HG03135 (cell line): ENCODE results near the gene ANKRD1.

Source experiments
- ATAC-seq: cut with Tn5 transposase; IDR thresholded peaks from one replicate; pipeline ENCODE4 v1.9.1; 2021; ENCODE audit warnings: mild to moderate bottlenecking, moderate library complexity; ENCODE audit not compliant: unreplicated experiment

The ANKRD1 gene

DNA sequence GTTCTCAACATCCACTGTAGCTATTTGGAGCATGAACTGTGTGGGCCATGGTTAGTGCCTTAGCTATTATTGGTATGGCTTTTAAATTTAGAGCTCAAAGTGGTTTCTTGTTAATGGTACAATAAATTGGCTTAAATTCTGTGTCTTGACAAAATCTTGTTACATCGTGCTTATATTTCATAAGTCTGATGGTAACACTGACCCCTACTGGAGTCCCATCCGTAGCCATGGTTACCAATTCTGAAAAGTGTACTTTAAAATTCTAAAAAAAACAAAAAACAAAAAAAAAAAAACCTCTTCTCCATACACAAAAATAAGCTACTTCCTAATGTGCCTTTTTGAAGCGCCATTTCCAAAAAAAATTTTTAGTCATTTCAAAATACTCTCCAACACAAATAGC lies 55.5 kb downstream of the ANKRD1 start:
- no peak for ATAC-seq

DNA sequence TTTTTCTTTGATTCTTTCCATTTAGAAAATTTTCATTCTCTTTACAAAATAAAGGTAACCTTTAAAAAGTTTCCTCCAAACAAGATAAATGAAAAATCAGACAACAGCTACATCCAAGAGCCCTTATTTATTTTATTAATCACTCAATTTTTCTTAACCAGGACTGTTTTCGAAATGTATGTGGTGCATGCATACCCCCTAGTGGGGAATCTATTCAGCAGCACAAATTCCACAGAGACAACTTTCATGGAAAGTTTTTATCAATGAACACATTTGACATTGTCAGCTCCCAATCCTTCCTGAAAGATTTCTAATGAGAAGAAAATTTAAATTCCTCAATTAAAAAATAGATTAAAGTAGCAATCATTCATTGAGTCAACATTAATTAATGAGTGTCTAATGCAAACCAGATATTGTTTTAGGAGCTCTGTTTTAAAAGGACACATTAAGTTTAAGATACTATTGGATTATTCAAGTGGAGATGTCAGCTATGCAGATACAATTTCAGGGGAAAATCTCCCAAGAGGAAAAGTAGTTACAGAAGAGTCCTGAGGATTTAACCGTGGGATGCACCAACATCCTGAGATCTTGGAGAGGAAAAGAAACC lies 57.9 kb downstream of the ANKRD1 start:
- no peak for ATAC-seq
